ENCODE results near the gene RPS19BP1.

GRCh38 chr22:39482768-39483167 lies 49.8 kb downstream of the RPS19BP1 start:
- TF ChIP-seq, protein P1, sequence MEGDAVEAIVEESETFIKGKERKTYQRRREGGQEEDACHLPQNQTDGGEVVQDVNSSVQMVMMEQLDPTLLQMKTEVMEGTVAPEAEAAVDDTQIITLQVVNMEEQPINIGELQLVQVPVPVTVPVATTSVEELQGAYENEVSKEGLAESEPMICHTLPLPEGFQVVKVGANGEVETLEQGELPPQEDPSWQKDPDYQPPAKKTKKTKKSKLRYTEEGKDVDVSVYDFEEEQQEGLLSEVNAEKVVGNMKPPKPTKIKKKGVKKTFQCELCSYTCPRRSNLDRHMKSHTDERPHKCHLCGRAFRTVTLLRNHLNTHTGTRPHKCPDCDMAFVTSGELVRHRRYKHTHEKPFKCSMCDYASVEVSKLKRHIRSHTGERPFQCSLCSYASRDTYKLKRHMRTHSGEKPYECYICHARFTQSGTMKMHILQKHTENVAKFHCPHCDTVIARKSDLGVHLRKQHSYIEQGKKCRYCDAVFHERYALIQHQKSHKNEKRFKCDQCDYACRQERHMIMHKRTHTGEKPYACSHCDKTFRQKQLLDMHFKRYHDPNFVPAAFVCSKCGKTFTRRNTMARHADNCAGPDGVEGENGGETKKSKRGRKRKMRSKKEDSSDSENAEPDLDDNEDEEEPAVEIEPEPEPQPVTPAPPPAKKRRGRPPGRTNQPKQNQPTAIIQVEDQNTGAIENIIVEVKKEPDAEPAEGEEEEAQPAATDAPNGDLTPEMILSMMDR (IDR thresholded peaks at IDR 0.05): no peak
- TF ChIP-seq POLR2A (IDR thresholded peaks at IDR 0.05): no peak

Measured in Peyer's patch (tissue), 4 donors.